ENCODE measurements around the gene ENG.
"Not testable (repeated sequence)": the region's sequence is repeated elsewhere in the genome, so short reads cannot be mapped to it uniquely, and the experiment has no call there.

ENG gene

DNA sequence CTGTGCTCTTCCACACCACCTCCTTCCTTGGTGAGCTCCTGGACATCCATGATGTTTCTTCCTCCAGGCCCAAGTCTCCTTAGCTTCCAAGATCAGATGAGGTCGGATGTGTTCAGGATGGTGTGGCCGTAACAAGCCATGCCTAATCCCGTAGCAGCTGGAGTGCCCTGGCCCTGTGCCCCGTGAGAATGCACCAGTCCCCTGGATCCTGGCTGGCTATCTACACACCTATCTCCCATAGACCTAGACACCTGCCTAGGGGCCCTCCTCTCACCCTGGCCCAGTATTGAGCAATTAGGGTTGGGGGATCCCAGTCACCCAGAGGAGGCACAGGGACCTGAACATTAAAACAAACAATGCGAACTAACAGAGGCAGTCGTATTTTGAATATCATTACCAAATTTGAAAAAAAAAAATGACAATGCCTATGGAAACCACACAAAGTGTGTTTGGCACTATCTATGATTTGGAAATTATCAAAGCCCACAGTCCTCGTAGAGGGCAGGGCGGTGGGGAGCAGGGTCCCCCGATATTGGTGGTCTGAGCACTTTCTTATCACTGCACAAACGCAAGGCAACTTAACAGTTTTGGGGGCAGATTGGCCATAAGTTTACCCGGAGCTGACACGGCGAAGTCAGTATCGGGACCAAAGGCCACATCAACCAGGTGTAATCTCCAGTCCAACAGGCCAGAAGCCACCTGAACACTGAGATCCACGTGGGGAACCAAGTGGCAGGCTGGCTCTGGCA is 13.2 kb downstream of the ENG start:
- DNase-seq: no peak

GRCh38 chr9:127838375-127839078 is 15.9 kb downstream of the ENG start:
- peak in 1 of 2 donors; percentile 56 for DNase-seq

- no peak for DNase-seq
Measured at GRCh38 chr9:127837346-127837745, 17.1 kb downstream of the ENG start.

DNA sequence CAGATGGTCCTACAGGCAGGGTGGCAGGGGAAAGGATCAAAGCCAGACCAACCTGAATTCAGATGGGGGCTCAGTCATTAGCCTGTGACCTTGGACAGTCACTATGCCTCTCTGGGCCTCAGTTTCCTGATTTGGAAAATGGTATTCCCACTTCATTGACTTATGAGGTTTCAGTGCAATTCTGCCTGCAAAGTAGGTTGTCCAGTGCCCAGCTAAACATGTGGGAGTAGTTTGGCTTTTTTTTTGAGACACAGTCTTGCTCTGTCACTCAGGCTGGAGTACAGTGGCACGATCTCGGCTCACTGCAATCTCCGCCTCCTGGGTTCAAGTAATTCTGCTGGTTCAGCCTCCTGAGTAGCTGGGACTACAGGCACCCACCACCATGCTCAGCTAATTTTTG is 17.9 kb downstream of the ENG start:
- not testable (repeated sequence) for DNase-seq

- DNase-seq: peak; percentile 15 to 72
Measured at GRCh38 chr9:127835991-127836516, 18.4 kb downstream of the ENG start.

DNA sequence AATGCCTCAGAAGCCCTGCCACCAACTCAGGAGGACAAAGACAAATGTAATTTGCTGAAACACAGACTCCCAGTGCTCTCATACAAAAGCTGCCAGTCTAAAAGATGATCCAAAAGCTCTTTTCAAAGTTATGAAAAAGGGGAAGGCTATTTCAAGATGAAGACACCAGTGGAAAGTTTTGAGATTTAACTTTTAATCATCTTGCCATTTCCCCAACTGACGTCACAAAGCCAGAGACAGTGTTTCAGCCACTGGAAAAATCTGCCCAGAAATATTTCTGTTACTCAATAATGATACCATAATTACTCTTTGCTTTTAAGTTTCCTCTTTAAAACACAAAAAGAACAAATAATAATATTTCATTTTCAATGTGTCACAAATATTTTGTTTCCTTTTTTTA is 20.9 kb downstream of the ENG start:
- DNase-seq: peak; percentile 18 to 24

GRCh38 chr9:127832248-127832647 is 22.2 kb downstream of the ENG start:
- no peak for DNase-seq

- no peak for DNase-seq
Measured at GRCh38 chr9:127829205-127829906, 25.1 kb downstream of the ENG start.

GRCh38 chr9:127828262-127829031 is 26.0 kb downstream of the ENG start:
- peak in 1 of 2 donors; percentile 15 for DNase-seq

DNA sequence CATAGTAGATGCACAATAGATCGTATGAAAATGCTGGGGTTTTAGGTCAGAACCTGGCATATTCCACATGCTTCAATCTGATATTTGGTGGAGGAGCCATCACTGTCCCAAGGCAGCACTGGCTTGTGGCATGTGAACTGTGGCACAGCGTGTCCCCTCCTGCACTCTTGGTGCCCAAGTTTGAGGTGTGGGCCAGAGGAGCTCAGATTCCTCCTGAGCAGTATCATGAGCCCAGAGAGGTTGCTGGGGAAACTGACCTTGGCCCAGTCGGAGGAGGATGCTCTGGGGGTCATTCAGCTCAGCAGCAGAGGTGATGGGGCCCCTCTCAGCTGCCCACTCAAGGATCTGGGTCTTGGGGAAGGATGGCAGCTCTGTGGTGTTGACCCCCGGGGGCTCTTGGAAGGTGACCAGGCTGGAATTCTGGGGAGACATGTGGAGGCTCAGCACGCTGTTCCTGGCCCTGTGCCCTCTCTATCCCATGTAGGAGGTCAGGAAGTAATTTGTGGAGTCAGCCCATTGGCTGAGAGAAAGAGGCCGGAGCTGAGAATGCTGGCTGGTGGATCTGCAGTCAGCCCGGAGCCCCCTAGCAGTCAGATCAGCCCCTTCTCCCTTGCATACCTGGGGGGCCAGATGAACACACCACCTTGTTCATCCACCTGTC is 28.1 kb downstream of the ENG start:
- no peak for DNase-seq

GRCh38 chr9:127825319-127826051 is 29.0 kb downstream of the ENG start:
- DNase-seq: no peak

DNA sequence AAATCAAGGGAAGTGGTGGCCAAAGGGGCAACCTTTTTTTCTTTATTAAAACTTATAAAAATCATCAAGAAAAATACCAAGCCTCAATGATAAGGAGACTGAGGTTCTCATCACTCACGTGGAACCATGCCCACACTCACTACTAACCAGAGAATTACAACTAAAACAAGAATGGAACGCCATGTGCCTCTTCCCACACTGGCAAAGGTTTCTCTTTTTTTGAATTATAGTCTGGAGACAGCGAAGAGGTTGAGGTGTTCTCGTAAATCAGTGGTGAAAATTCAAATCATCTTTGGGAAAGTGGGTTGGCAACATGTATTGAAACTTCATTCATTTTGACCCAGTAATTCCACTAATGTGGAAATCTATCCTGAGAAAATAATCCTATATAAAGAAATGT is 32.4 kb downstream of the ENG start:
- no peak for DNase-seq

- DNase-seq: no peak
Measured at GRCh38 chr9:127818574-127818973, 35.9 kb downstream of the ENG start.

DNA sequence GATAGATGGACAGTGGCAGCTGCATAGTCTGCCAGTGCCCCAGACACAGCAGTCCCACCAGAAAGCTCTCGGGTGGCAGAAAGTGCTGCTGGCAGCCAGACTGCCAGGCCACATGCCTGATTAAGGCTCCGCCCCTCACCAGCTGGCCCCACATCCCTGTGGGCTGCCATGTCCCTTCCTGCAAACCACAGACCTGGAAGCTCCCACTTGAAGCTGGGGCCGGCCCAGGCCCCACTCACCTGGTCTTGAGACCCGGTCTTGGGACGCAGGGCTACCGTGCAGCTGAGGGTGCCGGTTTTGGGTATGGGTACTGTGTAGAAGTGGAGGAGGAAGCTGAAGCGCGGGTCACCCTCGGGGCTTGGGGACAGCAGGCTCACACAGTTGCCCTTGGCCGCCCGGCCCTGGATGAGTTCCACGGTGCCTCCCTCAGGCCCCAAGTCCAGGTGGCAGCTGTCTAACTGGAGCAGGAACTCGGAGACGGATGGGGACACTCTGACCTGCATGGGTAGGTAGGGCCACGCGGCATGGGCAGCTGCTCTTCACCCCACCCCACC is 36.5 kb downstream of the ENG start:
- no peak for DNase-seq

- no peak for DNase-seq
Measured at GRCh38 chr9:127816728-127817127, 37.7 kb downstream of the ENG start.

- DNase-seq: no peak
Measured at GRCh38 chr9:127816362-127816725, 38.1 kb downstream of the ENG start.

- no peak for DNase-seq
Measured at GRCh38 chr9:127815512-127816361, 38.7 kb downstream of the ENG start.

- no peak for DNase-seq
Measured at GRCh38 chr9:127814619-127815511, 39.6 kb downstream of the ENG start.

GRCh38 chr9:127813686-127814226 is 40.7 kb downstream of the ENG start:
- DNase-seq: no peak

Measured in CD4-positive, alpha-beta T cell treated with Interleukin-4 for 1 hour (primary cell).